ENCODE results near the gene CA10. TPM values are rescaled to one million over a fixed set of nuclear protein-coding genes. Genes with fewer than 3 reads are reported as not detected.

The CA10 gene
- total and polyA plus RNA-seq, 2 donors (not counting 3 experiments of a cell fraction or from before 2014, with no cell fraction given) = not detected

DNA sequence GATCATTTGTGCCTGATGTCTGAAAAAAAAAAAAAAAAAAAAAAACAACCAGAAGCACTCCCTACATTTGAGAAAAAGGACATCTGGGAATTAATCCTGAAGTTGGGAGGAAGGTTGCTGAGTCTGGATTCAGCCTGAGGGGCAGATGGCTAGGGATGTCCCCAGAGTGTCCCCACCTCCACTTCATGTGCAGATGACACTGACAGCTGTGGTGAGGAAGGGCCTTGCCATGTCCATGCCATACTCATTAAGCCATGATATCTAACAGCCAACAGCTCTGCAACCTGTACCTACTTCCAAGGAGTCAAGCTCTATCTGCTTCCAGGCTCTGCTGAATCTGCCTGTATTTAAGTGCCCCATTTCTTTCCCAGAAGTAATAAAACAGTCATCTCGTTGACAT, 356.0 kb downstream of the CA10 start:
- Histone ChIP-seq H4K20me1 (replicated peaks; ENCODE audit: control insufficient read depth, extremely low read depth, insufficient read depth, low read length) (no peaks in the 10 kb centered on the region), H3K27me3 (ENCODE audit: control insufficient read depth in 2 of 2, insufficient read depth in 2 of 2, low read length in 2 of 2) (no peaks in the 10 kb centered on the region), H3K4me2 (ENCODE audit: insufficient read depth, low read length) (no peak overlapping the region), H3K9me3 (replicated peaks; ENCODE audit: control insufficient read depth, insufficient read depth, low read length) (peaks cover 2% of the 10 kb centered on the region), H2AFZ (ENCODE audit: low read depth, low read length) (no peak overlapping the region), H3K36me3 (ENCODE audit: control insufficient read depth in 2 of 2, extremely low read depth in 1 of 2, insufficient read depth in 2 of 2, low read length in 2 of 2) (no peaks in the 10 kb centered on the region), H3K27ac (ENCODE audit: insufficient read depth, low read depth, low read length) (no peak overlapping the region), H3K9me1 (replicated peaks; ENCODE audit: control insufficient read depth, extremely low read depth, insufficient read depth, low read length) (no peaks in the 10 kb centered on the region), H3K4me1 (ENCODE audit: control insufficient read depth, extremely low read depth, insufficient read depth, low read length) (no peaks in the 10 kb centered on the region), H3K79me2 (ENCODE audit: control insufficient read depth, insufficient read depth, low read length) (no peaks in the 10 kb centered on the region), H3K4me3 (replicated peaks in 1 of 3; ENCODE audit: insufficient read depth in 1 of 3, low read depth in 1 of 3, low read length in 3 of 3) (no peak overlapping the region), H3K9ac (replicated peaks; ENCODE audit: extremely low read depth, insufficient read depth, low read length) (no peak overlapping the region)
- no TSS peak for BruUV-seq (replicated peaks)
- intact Hi-C loops (cut with micrococcal nuclease) = no loop called here
- dilution Hi-C loops (cut with MboI; ENCODE audit: extremely low pct_ligation_motif_present, low sequenced_read_pairs) = no loop called here
- FAIRE-seq (no peak), DNase-seq (ENCODE audit: low read depth, low spot score) (no peak)
- TF ChIP-seq GATA2 (IDR thresholded peaks at IDR 0.05; ENCODE audit: insufficient read depth, insufficient read length, low read depth, low read length) = no peak
- TF ChIP-seq POLR2AphosphoS5 (IDR thresholded peaks at IDR 0.05; ENCODE audit: insufficient read depth, low read depth, low read length) = no peak
- no peak for TF ChIP-seq MYC (IDR thresholded peaks at IDR 0.05; ENCODE audit: low read depth, low read length)
- no peak for TF ChIP-seq POLR2A (IDR thresholded peaks at IDR 0.05; ENCODE audit: low read depth, low read length)
- TF ChIP-seq, protein P1, sequence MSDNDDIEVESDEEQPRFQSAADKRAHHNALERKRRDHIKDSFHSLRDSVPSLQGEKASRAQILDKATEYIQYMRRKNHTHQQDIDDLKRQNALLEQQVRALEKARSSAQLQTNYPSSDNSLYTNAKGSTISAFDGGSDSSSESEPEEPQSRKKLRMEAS (IDR thresholded peaks at IDR 0.05; ENCODE audit: insufficient read depth, insufficient read length) = no peak
- no peak for TF ChIP-seq JUN (IDR thresholded peaks at IDR 0.05; ENCODE audit: borderline replicate concordance, insufficient read depth, insufficient read length, low read depth)
- TF ChIP-seq, protein P2, sequence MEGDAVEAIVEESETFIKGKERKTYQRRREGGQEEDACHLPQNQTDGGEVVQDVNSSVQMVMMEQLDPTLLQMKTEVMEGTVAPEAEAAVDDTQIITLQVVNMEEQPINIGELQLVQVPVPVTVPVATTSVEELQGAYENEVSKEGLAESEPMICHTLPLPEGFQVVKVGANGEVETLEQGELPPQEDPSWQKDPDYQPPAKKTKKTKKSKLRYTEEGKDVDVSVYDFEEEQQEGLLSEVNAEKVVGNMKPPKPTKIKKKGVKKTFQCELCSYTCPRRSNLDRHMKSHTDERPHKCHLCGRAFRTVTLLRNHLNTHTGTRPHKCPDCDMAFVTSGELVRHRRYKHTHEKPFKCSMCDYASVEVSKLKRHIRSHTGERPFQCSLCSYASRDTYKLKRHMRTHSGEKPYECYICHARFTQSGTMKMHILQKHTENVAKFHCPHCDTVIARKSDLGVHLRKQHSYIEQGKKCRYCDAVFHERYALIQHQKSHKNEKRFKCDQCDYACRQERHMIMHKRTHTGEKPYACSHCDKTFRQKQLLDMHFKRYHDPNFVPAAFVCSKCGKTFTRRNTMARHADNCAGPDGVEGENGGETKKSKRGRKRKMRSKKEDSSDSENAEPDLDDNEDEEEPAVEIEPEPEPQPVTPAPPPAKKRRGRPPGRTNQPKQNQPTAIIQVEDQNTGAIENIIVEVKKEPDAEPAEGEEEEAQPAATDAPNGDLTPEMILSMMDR (IDR thresholded peaks at IDR 0.05; ENCODE audit: extremely low read depth in 1 of 2, insufficient read depth in 1 of 2, low read depth in 1 of 2, low read length in 2 of 2) = no peak
- ChIA-PET CTCF (no interaction called here), POLR2A (no interaction called here)
